Adipocyte (in vitro differentiated cells): ENCODE measurements around the gene GPR31.

Experiments
- DNase-seq: peaks from one replicate; pipeline ENCODE4 v3.0.0-alpha.2; 2015; ENCODE audit warnings: low read depth
- H3K27me3 ChIP-seq: replicated peaks from 2 replicates; pipeline ENCODE4 v1.7.0; 2013; ENCODE audit warnings: mild to moderate bottlenecking, low read length, moderate library complexity; ENCODE audit not compliant: control insufficient read depth, insufficient read depth
- H3K36me3 ChIP-seq: 2 replicates; pipeline ENCODE4 v1.7.0; 2013; ENCODE audit warnings: low read length, mild to moderate bottlenecking, moderate library complexity; ENCODE audit not compliant: control insufficient read depth, insufficient read depth, severe bottlenecking
- H3K4me1 ChIP-seq: 2 replicates; pipeline ENCODE4 v1.7.0; 2013; ENCODE audit warnings: mild to moderate bottlenecking, low read length, moderate library complexity; ENCODE audit not compliant: control insufficient read depth, insufficient read depth
- H3K4me3 ChIP-seq: 2 replicates; pipeline ENCODE4 v1.7.0; 2013; ENCODE audit warnings: mild to moderate bottlenecking, low read length, moderate library complexity
- H3K9ac ChIP-seq: 2 replicates; pipeline ENCODE4 v1.7.0; 2013; ENCODE audit warnings: mild to moderate bottlenecking, low read length, moderate library complexity
- H3K9me3 ChIP-seq: 2 replicates; pipeline ENCODE4 v1.7.0; 2013; ENCODE audit warnings: mild to moderate bottlenecking, low read length, moderate library complexity; ENCODE audit not compliant: control insufficient read depth

Gene GPR31

GRCh38 chr6:167137081-167137480 lies 20.7 kb downstream of the GPR31 start:
- Histone ChIP-seq H3K27me3 (peaks cover 44% of the 10 kb centered on the region), H3K4me3 (no peak overlapping the region), H3K9ac (no peak overlapping the region), H3K36me3 (no peaks in the 10 kb centered on the region), H3K4me1 (no peaks in the 10 kb centered on the region), H3K9me3 (peaks cover 4% of the 10 kb centered on the region)
- no peak for DNase-seq

- Histone ChIP-seq H3K36me3 (no peaks in the 10 kb centered on the region), H3K27me3 (peaks cover 38% of the 10 kb centered on the region)
Observed at GRCh38 chr6:167136376-167136775, 21.4 kb downstream of the GPR31 start.

GRCh38 chr6:167134448-167135328 lies 23.1 kb downstream of the GPR31 start:
- DNase-seq, result no peak
- no peaks in the 10 kb centered on the region for H3K36me3 ChIP-seq
- H3K9me3 ChIP-seq, result peaks cover 4% of the 10 kb centered on the region
- H3K4me1 ChIP-seq, result no peaks in the 10 kb centered on the region
- H3K9ac ChIP-seq, result no peak overlapping the region
- peaks cover 22% of the 10 kb centered on the region for H3K27me3 ChIP-seq
- no peak overlapping the region for H3K4me3 ChIP-seq

More at GRCh38 chr6:167136376-167136775, 21.4 kb downstream of the GPR31 start:
- no peaks in the 10 kb centered on the region for H3K4me1 ChIP-seq
- no peak overlapping the region for H3K9ac ChIP-seq
- no peak overlapping the region for H3K4me3 ChIP-seq
- H3K9me3 ChIP-seq, result peaks cover 4% of the 10 kb centered on the region
- no peak for DNase-seq

- no peaks in the 10 kb centered on the region for H3K4me1 ChIP-seq
- peaks cover 5% of the 10 kb centered on the region for H3K27me3 ChIP-seq
- H3K36me3 ChIP-seq, result no peaks in the 10 kb centered on the region
- H3K9me3 ChIP-seq, result no peaks in the 10 kb centered on the region
- H3K9ac ChIP-seq, result no peak overlapping the region
- no peak for DNase-seq
- H3K4me3 ChIP-seq, result no peak overlapping the region
Observed at GRCh38 chr6:167130712-167131684, 26.8 kb downstream of the GPR31 start.

GRCh38 chr6:167130008-167130677 lies 27.6 kb downstream of the GPR31 start:
- no peak for DNase-seq
- Histone ChIP-seq H3K4me3 (no peak overlapping the region), H3K9me3 (no peaks in the 10 kb centered on the region), H3K4me1 (no peaks in the 10 kb centered on the region), H3K27me3 (no peaks in the 10 kb centered on the region), H3K36me3 (no peaks in the 10 kb centered on the region), H3K9ac (no peak overlapping the region)

GRCh38 chr6:167129562-167129961 lies 28.2 kb downstream of the GPR31 start:
- no peak overlapping the region for H3K9ac ChIP-seq
- H3K4me3 ChIP-seq, result no peak overlapping the region
- DNase-seq, result no peak
- H3K27me3 ChIP-seq, result no peaks in the 10 kb centered on the region
- no peaks in the 10 kb centered on the region for H3K4me1 ChIP-seq
- H3K36me3 ChIP-seq, result no peaks in the 10 kb centered on the region
- no peaks in the 10 kb centered on the region for H3K9me3 ChIP-seq

GRCh38 chr6:167129159-167129558 lies 28.6 kb downstream of the GPR31 start:
- Histone ChIP-seq H3K4me3 (no peak overlapping the region), H3K27me3 (no peaks in the 10 kb centered on the region), H3K4me1 (no peaks in the 10 kb centered on the region), H3K9ac (no peak overlapping the region), H3K9me3 (no peaks in the 10 kb centered on the region), H3K36me3 (no peaks in the 10 kb centered on the region)
- no peak for DNase-seq

- Histone ChIP-seq H3K27me3 (no peaks in the 10 kb centered on the region), H3K4me1 (no peaks in the 10 kb centered on the region), H3K36me3 (no peaks in the 10 kb centered on the region), H3K9me3 (no peaks in the 10 kb centered on the region), H3K4me3 (no peak overlapping the region), H3K9ac (no peak overlapping the region)
- no peak for DNase-seq
Observed at GRCh38 chr6:167127785-167128531, 29.8 kb downstream of the GPR31 start.

GRCh38 chr6:167125855-167126349 lies 31.9 kb downstream of the GPR31 start:
- no peaks in the 10 kb centered on the region for H3K27me3 ChIP-seq
- H3K36me3 ChIP-seq, result no peaks in the 10 kb centered on the region
- H3K9ac ChIP-seq, result no peak overlapping the region
- no peaks in the 10 kb centered on the region for H3K4me1 ChIP-seq
- H3K4me3 ChIP-seq, result no peak overlapping the region
- DNase-seq, result no peak
- no peaks in the 10 kb centered on the region for H3K9me3 ChIP-seq

- Histone ChIP-seq H3K4me1 (no peaks in the 10 kb centered on the region), H3K9ac (no peak overlapping the region), H3K4me3 (no peak overlapping the region), H3K36me3 (no peaks in the 10 kb centered on the region), H3K27me3 (no peaks in the 10 kb centered on the region), H3K9me3 (no peaks in the 10 kb centered on the region)
- DNase-seq, result no peak
Observed at GRCh38 chr6:167125410-167125809, 32.4 kb downstream of the GPR31 start.
